ENCODE measurements around the gene KRT85. TPM values are rescaled to one million over a fixed set of nuclear protein-coding genes. Genes with fewer than 3 reads are reported as not detected.

The KRT85 gene
- total and polyA plus RNA-seq, 2 experiments from 2014 or later: 0.12 TPM; not detected in 1

DNA sequence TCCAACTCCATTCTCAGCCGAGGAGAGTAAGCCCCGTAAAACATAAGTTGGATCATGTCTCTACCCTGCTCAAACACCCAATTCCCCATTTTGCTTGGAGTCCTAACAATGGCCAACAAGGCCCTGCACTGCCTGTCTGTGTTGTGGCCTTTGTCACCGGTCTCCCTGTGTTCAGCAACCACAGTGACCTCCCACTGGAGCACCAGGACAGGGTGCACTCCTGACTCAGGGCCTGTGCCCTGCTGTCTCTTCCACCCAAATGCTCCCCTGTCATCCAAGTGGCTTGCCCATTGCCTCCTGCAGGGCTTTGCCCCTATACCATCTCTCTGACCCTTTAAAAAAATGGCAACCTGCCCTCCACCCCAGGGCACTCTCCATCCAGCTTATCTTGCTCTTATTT lies 4.4 kb upstream of the KRT85 start:
- TF ChIP-seq, protein P1, sequence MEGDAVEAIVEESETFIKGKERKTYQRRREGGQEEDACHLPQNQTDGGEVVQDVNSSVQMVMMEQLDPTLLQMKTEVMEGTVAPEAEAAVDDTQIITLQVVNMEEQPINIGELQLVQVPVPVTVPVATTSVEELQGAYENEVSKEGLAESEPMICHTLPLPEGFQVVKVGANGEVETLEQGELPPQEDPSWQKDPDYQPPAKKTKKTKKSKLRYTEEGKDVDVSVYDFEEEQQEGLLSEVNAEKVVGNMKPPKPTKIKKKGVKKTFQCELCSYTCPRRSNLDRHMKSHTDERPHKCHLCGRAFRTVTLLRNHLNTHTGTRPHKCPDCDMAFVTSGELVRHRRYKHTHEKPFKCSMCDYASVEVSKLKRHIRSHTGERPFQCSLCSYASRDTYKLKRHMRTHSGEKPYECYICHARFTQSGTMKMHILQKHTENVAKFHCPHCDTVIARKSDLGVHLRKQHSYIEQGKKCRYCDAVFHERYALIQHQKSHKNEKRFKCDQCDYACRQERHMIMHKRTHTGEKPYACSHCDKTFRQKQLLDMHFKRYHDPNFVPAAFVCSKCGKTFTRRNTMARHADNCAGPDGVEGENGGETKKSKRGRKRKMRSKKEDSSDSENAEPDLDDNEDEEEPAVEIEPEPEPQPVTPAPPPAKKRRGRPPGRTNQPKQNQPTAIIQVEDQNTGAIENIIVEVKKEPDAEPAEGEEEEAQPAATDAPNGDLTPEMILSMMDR (IDR thresholded peaks at IDR 0.05; ENCODE audit: low read depth, low read length): no peak
- H3K4me1 ChIP-seq (ENCODE audit: low read depth): no peaks in the 10 kb centered on the region
- H3K27ac ChIP-seq: no peak overlapping the region
- H3K9me3 ChIP-seq (ENCODE audit: low read depth): no peaks in the 10 kb centered on the region
- no peaks in the 10 kb centered on the region for H3K36me3 ChIP-seq
- H3K27me3 ChIP-seq: peaks cover 45% of the 10 kb centered on the region
- H3K4me3 ChIP-seq: no peak overlapping the region
- DNase-seq (ENCODE audit: low read depth in 1 of 2, low spot score in 1 of 2): no peak

DNA sequence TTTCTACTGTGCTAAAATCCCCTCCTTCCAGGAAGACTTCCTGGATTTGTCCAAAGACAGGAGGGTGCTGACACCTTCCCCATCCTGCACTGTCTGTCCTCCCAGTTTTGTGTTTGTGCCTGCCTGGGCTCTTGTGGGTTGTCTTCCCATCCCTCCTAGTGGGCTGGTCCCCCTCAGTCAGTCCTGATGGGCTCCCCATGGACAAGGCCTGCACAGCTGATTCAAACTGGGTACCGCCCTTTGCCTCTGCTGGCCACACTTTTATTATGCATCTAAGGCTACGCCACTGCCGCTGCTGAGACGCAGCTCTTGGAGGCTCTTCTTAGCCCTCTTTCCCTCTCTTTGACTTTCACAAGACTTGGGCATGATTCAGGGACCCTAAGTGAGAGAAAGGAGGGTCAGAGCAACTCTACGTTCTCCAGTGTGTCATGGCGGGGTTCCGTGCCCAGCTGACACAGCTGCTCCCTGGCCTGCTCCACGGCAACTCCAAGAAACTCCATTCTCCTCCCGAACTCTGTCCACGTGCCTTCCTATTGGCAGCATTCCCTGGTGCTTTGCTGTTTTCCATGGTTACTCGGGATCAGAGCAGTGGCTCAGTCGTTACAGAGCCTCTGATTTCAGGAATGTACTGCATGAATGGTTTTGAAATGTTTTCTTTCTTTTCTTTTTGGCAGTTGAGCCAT lies 3.8 kb upstream of the KRT85 start:
- Histone ChIP-seq H3K27me3 (peaks cover 41% of the 10 kb centered on the region), H3K27ac (no peak overlapping the region), H3K4me1 (ENCODE audit: low read depth) (no peaks in the 10 kb centered on the region), H3K9me3 (ENCODE audit: low read depth) (no peaks in the 10 kb centered on the region), H3K36me3 (no peaks in the 10 kb centered on the region), H3K4me3 (no peak overlapping the region)
- peak in 1 of 2 donors; percentile 87 for DNase-seq (ENCODE audit: low read depth in 1 of 2, low spot score in 1 of 2)
- TF ChIP-seq, protein P1 (IDR thresholded peaks at IDR 0.05; ENCODE audit: low read depth, low read length): no peak

DNA sequence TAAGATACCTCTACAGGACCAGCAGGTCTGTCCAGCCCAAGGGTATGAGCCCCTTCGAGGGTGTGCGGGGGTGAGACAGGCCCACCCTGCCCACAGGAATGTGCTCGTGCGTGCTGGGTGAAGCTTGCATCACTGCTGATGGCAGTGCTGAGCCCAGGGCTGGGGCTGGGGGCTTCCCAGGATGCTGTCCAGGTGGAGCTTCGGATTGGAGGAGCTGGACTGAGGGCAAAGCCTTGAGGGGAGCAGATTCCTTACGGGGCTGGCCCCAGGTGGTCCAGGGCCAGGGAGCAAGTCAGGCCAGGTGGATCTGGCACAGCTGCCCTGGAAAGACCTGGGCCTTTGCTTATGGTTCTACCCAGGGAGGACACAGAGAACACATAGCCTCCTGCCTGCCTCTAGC lies 2.5 kb upstream of the KRT85 start:
- Histone ChIP-seq H3K9me3 (ENCODE audit: low read depth) (no peaks in the 10 kb centered on the region), H3K27ac (no peak overlapping the region), H3K27me3 (peaks cover 46% of the 10 kb centered on the region), H3K36me3 (no peaks in the 10 kb centered on the region), H3K4me3 (no peak overlapping the region), H3K4me1 (ENCODE audit: low read depth) (no peaks in the 10 kb centered on the region)
- TF ChIP-seq, protein P1 (IDR thresholded peaks at IDR 0.05; ENCODE audit: low read depth, low read length): no peak
- DNase-seq (ENCODE audit: low read depth in 1 of 2, low spot score in 1 of 2): no peak

DNA sequence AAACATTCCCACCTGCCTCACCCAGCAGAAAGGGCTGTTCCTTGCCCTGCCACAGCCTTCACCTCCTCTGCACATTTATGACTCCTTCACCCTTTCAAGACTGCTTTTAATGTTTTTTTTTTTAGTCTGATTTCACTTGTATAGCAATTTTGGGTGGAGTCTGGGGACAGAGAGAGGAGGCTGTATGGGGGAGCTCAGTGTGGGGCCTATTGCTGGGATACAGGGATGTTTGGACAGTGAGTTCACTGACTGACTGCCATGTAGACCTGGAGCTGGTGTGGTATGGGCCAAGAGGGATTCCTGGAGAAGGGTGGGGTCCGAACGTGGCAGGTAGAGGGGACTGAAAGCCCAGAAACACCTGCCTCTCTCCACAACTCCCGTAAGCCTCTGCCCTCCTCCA lies 1.9 kb upstream of the KRT85 start:
- H3K4me1 ChIP-seq (ENCODE audit: low read depth): no peaks in the 10 kb centered on the region
- H3K4me3 ChIP-seq: no peak overlapping the region
- TF ChIP-seq, protein P1 (IDR thresholded peaks at IDR 0.05; ENCODE audit: low read depth, low read length): no peak
- H3K9me3 ChIP-seq (ENCODE audit: low read depth): no peaks in the 10 kb centered on the region
- H3K27me3 ChIP-seq: peaks cover 52% of the 10 kb centered on the region
- no peaks in the 10 kb centered on the region for H3K36me3 ChIP-seq
- H3K27ac ChIP-seq: no peak overlapping the region
- DNase-seq (ENCODE audit: low read depth in 1 of 2, low spot score in 1 of 2): no peak

DNA sequence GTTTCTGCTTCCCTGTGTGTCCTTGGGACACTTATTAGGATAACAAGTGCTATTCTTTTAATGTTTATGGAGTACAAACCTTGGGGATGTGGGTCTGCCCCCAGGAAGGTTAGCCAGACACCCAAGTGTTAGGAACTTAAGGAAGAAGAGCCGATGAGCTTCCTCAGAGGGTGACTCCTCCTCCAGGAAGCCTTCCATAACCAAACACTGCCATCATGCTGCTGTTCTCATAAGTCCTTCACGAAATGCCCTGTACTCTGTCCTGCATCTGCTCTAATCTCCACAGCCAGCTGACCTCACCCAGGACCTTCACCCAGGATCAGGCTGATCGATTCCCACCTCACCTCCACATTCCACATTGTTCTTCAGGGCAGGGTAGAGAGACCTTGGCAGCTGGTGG lies 1.2 kb upstream of the KRT85 start:
- DNase-seq (ENCODE audit: low read depth in 1 of 2, low spot score in 1 of 2): no peak
- Histone ChIP-seq H3K9me3 (ENCODE audit: low read depth) (no peaks in the 10 kb centered on the region), H3K27me3 (peaks cover 57% of the 10 kb centered on the region), H3K4me3 (no peak overlapping the region), H3K4me1 (ENCODE audit: low read depth) (no peaks in the 10 kb centered on the region), H3K27ac (no peak overlapping the region), H3K36me3 (no peaks in the 10 kb centered on the region)
- TF ChIP-seq, protein P1 (IDR thresholded peaks at IDR 0.05; ENCODE audit: low read depth, low read length): no peak
